Vagina (tissue), 2 donors: ENCODE results near the gene MRPS22. TPM values are rescaled to one million over a fixed set of nuclear protein-coding genes. Genes with fewer than 3 reads are reported as not detected.
A peak's percentile ranks its signal among the peaks of the same experiment; 100 is the strongest.

ENCODE experiments used
- DNase-seq, 2 donors: peaks; one replicate each; pipeline ENCODE4 v3.0.0-alpha.2; 2017; ENCODE audit errors: extremely low spot score in 2 of 2
- H3K27ac ChIP-seq: fragments of 200-600 bp; sonication (generic); one replicate; pipeline ENCODE4 v1.5.1; 2019
- H3K27me3 ChIP-seq: fragments of 200-600 bp; sonication (generic); one replicate; pipeline ENCODE4 v1.5.1; 2019
- H3K36me3 ChIP-seq, 2 donors: fragments of 200-600 bp; sonication (generic); one replicate each; pipeline ENCODE4 v1.5.1; 2017 to 2019
- H3K4me1 ChIP-seq: fragments of 200-600 bp; sonication (generic); one replicate; pipeline ENCODE4 v1.5.1; 2019
- H3K4me3 ChIP-seq, 2 donors: fragments of 200-600 bp; sonication (generic); 1 replicate in 1 of 2; 2 replicates in 1 of 2; pipeline ENCODE4 v1.5.1; 2016 to 2019
- H3K9me3 ChIP-seq: fragments of 200-600 bp; sonication (generic); one replicate; pipeline ENCODE4 v1.5.1; 2019
- POLR2A ChIP-seq, 2 donors: fragments of 450-650 bp; IDR thresholded peaks; one replicate each; pipeline ENCODE4 v1.6.1; 2017; ENCODE audit warnings: antibody characterized with exemption in 2 of 2, mild to moderate bottlenecking in 2 of 2, moderate library complexity in 2 of 2
- POLR2AphosphoS5 ChIP-seq, 2 donors: sonication (generic); formaldehyde crosslinking; IDR thresholded peaks; one replicate each; pipeline ENCODE4 v1.9.0; 2017; ENCODE audit warnings: antibody characterized with exemption in 2 of 2, mild to moderate bottlenecking in 2 of 2, low read depth in 1 of 2; ENCODE audit not compliant: insufficient read depth in 1 of 2
- intact Hi-C: fragments of 100-400 bp; cut with DNase I; formaldehyde crosslinking; loops from one replicate; pipeline ENCODE4 v1.15.1; 2023
- total RNA-seq: library from RNA; depleted of rRNA; stranded (reverse); fragments of >200 nt; gene quantifications from one replicate; pipeline ENCODE4 v1.2.3, GENCODE V29; 2016
- TF ChIP-seq, protein P1 (sequence below), 3 experiments: fragments of 450-650 bp in 2 of 3; fragments of 200-600 bp in 1 of 3; sonication (generic) in 1 of 3; IDR thresholded peaks; one replicate each; pipeline ENCODE4 v1.5.1; 2017 to 2019; ENCODE audit warnings: antibody characterized with exemption in 3 of 3, mild to moderate bottlenecking in 2 of 3, moderate library complexity in 2 of 3

The MRPS22 gene
- total RNA-seq, 1 donor from 2014 or later: 45.7 TPM

DNA sequence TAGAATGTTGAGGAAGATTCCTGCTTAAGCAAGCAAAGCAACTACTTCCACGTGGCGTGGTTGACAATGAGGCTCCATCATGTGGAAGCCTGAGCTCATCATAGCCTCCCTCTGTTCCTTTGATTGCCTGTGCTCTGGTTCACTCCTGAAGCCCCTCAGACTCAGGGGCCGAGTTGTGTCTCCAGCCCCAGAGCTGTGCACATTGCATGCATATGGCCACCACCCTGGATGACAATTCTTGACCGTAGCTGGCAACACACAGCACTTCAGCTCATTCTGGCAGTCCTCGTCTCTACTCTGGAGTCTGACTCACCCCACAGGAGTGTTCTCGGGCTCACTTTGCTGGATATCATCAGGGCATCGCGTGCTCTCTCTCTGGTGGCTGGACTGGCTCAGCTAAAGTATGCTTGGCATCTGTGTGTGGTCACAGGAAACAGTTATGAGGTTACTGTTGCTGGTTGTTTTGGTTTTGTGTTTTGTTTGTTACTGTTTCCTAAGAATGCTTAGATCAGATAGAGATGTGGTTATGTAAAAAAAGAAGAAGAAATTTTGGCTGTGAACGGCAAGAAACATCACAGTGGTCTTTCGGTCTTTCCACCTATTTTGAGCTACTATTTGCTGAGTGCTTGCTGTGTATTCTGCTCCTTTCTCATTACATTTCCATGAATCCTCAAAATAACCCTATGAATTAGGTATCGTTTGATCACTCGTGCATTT is 41.6 kb upstream of the MRPS22 start:
- intact Hi-C loops: no loop called here
- H3K4me3 ChIP-seq: no peak overlapping the region
- H3K27ac ChIP-seq: peak overlapping the region; percentile 60
- no peaks in the 10 kb centered on the region for H3K36me3 ChIP-seq
- TF ChIP-seq POLR2AphosphoS5 (IDR thresholded peaks at IDR 0.05; ENCODE audit: insufficient read depth in 1 of 2, low read depth in 1 of 2) (peak in 1 of 2 donors; percentile 43), POLR2A (IDR thresholded peaks at IDR 0.05) (no peak)
- H3K9me3 ChIP-seq: no peaks in the 10 kb centered on the region
- DNase-seq: no peak
- H3K27me3 ChIP-seq: no peaks in the 10 kb centered on the region
- peaks cover 7% of the 10 kb centered on the region for H3K4me1 ChIP-seq

DNA sequence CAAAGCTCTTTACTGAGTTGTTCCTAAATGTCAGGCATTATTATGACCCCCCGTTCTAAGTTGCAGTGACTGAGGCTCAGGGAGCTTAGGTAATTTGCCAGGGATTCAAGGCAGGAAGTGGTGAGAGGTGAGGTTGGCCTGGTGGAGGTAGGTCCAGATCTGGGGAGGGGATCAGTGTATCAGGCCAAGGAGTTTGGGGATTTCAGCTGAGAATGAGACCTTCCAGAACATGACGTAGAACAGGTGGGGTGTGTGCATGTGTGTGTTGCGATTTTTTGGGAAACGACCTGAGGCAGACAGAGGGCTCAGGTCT is 41.1 kb upstream of the MRPS22 start:
- Histone ChIP-seq H3K9me3 (no peaks in the 10 kb centered on the region), H3K36me3 (no peaks in the 10 kb centered on the region), H3K27ac (no peak overlapping the region), H3K4me3 (no peak overlapping the region), H3K4me1 (peaks cover 8% of the 10 kb centered on the region), H3K27me3 (no peaks in the 10 kb centered on the region)
- no peak for DNase-seq
- intact Hi-C loops: no loop called here
- TF ChIP-seq POLR2AphosphoS5 (IDR thresholded peaks at IDR 0.05; ENCODE audit: insufficient read depth in 1 of 2, low read depth in 1 of 2): no peak
- TF ChIP-seq, protein P1, sequence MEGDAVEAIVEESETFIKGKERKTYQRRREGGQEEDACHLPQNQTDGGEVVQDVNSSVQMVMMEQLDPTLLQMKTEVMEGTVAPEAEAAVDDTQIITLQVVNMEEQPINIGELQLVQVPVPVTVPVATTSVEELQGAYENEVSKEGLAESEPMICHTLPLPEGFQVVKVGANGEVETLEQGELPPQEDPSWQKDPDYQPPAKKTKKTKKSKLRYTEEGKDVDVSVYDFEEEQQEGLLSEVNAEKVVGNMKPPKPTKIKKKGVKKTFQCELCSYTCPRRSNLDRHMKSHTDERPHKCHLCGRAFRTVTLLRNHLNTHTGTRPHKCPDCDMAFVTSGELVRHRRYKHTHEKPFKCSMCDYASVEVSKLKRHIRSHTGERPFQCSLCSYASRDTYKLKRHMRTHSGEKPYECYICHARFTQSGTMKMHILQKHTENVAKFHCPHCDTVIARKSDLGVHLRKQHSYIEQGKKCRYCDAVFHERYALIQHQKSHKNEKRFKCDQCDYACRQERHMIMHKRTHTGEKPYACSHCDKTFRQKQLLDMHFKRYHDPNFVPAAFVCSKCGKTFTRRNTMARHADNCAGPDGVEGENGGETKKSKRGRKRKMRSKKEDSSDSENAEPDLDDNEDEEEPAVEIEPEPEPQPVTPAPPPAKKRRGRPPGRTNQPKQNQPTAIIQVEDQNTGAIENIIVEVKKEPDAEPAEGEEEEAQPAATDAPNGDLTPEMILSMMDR (IDR thresholded peaks at IDR 0.05): no peak
- no peak for TF ChIP-seq POLR2A (IDR thresholded peaks at IDR 0.05)

DNA sequence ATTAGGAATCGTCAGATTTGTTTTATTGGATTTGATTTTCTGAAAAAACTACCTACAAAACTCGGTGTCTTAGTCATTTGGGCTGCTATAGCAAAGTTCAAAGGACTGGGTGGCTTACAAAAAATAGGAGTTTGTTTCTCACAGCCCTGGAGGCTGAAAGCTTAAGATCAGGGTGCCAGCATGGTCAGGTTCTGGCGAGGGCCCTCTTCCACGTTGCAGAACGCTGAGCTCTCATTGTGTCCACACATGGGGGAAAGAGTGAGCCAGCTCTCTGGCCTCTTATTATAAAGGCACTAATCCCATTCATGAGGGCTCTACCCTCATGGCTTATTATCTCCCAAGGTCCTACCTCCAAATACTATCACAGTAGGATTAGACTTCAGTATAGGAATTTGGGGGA is 40.6 kb upstream of the MRPS22 start:
- Histone ChIP-seq H3K4me3 (no peak overlapping the region), H3K27me3 (no peaks in the 10 kb centered on the region), H3K4me1 (peaks cover 13% of the 10 kb centered on the region), H3K9me3 (no peaks in the 10 kb centered on the region), H3K36me3 (no peaks in the 10 kb centered on the region), H3K27ac (no peak overlapping the region)
- TF ChIP-seq POLR2AphosphoS5 (IDR thresholded peaks at IDR 0.05; ENCODE audit: insufficient read depth in 1 of 2, low read depth in 1 of 2) (no peak), POLR2A (IDR thresholded peaks at IDR 0.05) (no peak)
- TF ChIP-seq, protein P1 (IDR thresholded peaks at IDR 0.05): no peak
- no peak for DNase-seq
- intact Hi-C loops: no loop called here

DNA sequence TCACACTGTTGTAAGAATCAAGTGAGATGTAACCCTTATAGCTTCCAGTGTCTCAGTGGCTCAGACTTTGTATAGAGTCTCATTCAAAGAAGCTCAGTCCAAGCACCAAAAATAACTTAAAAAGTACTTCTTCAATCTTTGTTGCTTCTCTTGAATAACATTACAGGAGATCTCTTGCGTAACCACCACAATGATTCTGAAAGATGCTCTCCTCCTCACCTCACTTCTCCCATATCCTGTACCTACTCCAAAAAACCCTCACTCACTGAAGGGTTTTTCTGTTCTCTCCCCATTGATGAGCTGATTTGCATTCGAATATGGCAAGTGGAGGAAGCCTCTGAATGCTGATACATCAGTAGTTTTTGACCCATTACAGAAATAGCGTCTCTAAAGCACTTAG is 39.4 kb upstream of the MRPS22 start:
- Histone ChIP-seq H3K27me3 (no peaks in the 10 kb centered on the region), H3K27ac (no peak overlapping the region), H3K9me3 (no peaks in the 10 kb centered on the region), H3K4me3 (no peak overlapping the region), H3K4me1 (peaks cover 24% of the 10 kb centered on the region), H3K36me3 (no peaks in the 10 kb centered on the region)
- TF ChIP-seq, protein P1 (IDR thresholded peaks at IDR 0.05): no peak
- TF ChIP-seq POLR2AphosphoS5 (IDR thresholded peaks at IDR 0.05; ENCODE audit: insufficient read depth in 1 of 2, low read depth in 1 of 2) (no peak), POLR2A (IDR thresholded peaks at IDR 0.05) (no peak)
- intact Hi-C loops: no loop called here
- DNase-seq: no peak

DNA sequence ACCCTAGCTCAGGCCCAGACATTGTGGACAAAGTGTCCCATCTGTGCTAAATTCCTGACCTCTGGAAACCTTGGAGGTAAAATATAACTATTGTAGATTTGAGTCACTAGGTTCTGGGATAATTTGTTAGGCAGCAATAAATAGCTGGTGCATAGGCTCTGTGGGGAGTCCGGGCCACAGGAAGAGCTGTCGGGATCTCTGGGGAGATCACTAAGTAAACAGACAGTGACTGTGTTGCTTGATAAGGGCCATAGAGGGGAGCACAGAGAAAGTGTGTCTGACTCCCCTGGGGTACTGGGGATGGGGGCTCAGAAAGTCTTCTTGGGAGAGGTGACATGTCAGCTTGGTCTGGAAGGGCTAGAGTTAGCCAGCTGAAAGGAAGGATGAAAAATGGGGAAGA is 37.7 kb upstream of the MRPS22 start:
- DNase-seq: no peak
- H3K27ac ChIP-seq: no peak overlapping the region
- H3K4me1 ChIP-seq: peaks cover 33% of the 10 kb centered on the region
- intact Hi-C loops: no loop called here
- no peak overlapping the region for H3K4me3 ChIP-seq
- H3K9me3 ChIP-seq: no peaks in the 10 kb centered on the region
- no peak for TF ChIP-seq POLR2AphosphoS5 (IDR thresholded peaks at IDR 0.05; ENCODE audit: insufficient read depth in 1 of 2, low read depth in 1 of 2)
- TF ChIP-seq, protein P1 (IDR thresholded peaks at IDR 0.05): no peak
- no peak for TF ChIP-seq POLR2A (IDR thresholded peaks at IDR 0.05)
- no peaks in the 10 kb centered on the region for H3K27me3 ChIP-seq
- no peaks in the 10 kb centered on the region for H3K36me3 ChIP-seq
